Heart right ventricle (tissue), 16 donors: ENCODE results near the gene ZDHHC1. TPM values are rescaled to one million over a fixed set of nuclear protein-coding genes. Genes with fewer than 3 reads are reported as not detected.

Experiments used
- ATAC-seq, 8 donors: fragments of 200-7000 bp; cut with Tn5 transposase; one replicate each; pipeline ENCODE4 v1.9.1; 2020; ENCODE audit warnings: mild to moderate bottlenecking in 8 of 8, moderate library complexity in 8 of 8, moderate number of reproducible peaks in 1 of 8
- DNase-seq, 2 donors: peaks; one replicate each; pipeline ENCODE4 v3.0.0-alpha.2; 2020
- H3K27ac ChIP-seq, 10 donors: fragments of 200-600 bp; sonication (generic) in 2 of 10; one replicate each; pipeline versions ENCODE4 v1.5.0 to v1.8.0; 2020 to 2022; ENCODE audit warnings: mild to moderate bottlenecking in 3 of 10
- H3K27me3 ChIP-seq, 7 donors: fragments of 200-600 bp; one replicate each; pipeline ENCODE4 v1.8.0; 2021 to 2022; ENCODE audit warnings: mild to moderate bottlenecking in 2 of 7
- H3K36me3 ChIP-seq, 9 donors: fragments of 200-600 bp; sonication (generic) in 1 of 9; one replicate each; pipeline versions ENCODE4 v1.5.0 to v1.8.0; 2020 to 2022; ENCODE audit warnings: mild to moderate bottlenecking in 2 of 9
- H3K4me1 ChIP-seq, 9 donors: fragments of 200-600 bp; sonication (generic) in 1 of 9; one replicate each; pipeline versions ENCODE4 v1.5.0 to v1.8.0; 2020 to 2022; ENCODE audit warnings: mild to moderate bottlenecking in 4 of 9
- H3K4me3 ChIP-seq, 10 donors: fragments of 200-600 bp; sonication (generic) in 2 of 10; one replicate each; pipeline versions ENCODE4 v1.5.0 to v1.8.0; 2020 to 2022; ENCODE audit warnings: mild to moderate bottlenecking in 7 of 10, moderate library complexity in 2 of 10
- H3K9me3 ChIP-seq, 11 donors: fragments of 200-600 bp in 10 of 11; sonication (generic) in 2 of 11; one replicate each; pipeline versions ENCODE4 v1.5.0 to v1.8.0; 2013 to 2022; ENCODE audit warnings: mild to moderate bottlenecking in 2 of 11, control low read depth in 1 of 11, moderate library complexity in 1 of 11
- CTCF ChIP-seq, 9 donors: fragments of 200-600 bp; sonication (generic) in 2 of 9; IDR thresholded peaks; one replicate each; pipeline versions ENCODE4 v1.5.0 to v1.8.0; 2021 to 2022; ENCODE audit warnings: antibody characterized with exemption in 9 of 9, mild to moderate bottlenecking in 5 of 9, moderate library complexity in 1 of 9
- WGBS, 2 donors: extraction: QIAGEN DNeasy Blood & Tissue Kit; methylation state at CpG; one replicate each; pipeline ENCODE4 v1.1.7; 2013; ENCODE audit warnings: inconsistent platforms in 1 of 2; 5-methylcytosine and 5-hydroxymethylcytosine counted together
- intact Hi-C, 10 donors: fragments of 100-400 bp; cut with DNase I; formaldehyde crosslinking; loops; one replicate each; pipeline versions ENCODE4 v1.11.1 to v1.14.2; 2022
- polyA plus RNA-seq, 2 donors: library from polyadenylated mRNA; stranded (reverse); fragments of 200-250 nt; gene quantifications; one replicate each; pipeline ENCODE4 v1.2.3, GENCODE V29; 2013
- total RNA-seq, 10 donors: library from RNA; stranded (reverse); fragmentation: NEBNext Ultra II Directional in 3 of 10; extraction: Animal tissue kit (Norgen Biotek cat#: 25700) in 3 of 10; gene quantifications; one replicate each; pipeline versions ENCODE4 v1.2.1 to v1.2.4, GENCODE V29; 2021 to 2023
- donor health status: Arrhythmogenic right ventricular cardiomyopathy.
- donor health status: ischemic (EF 13 %, LVEDD 7.1; RV severe dilation, severe dysfunction).
- donor health status: healthy with polysubstance abuse.
- donor health status: DM: no; HTN: yes; CAD: no.
- donor health status: DM: no; HTN: no; CAD: no.
- donor health status: ischemic (EF 25% LVEDD 6.9; RV normal size, moderate dysfunction).
- donor health status: ischemic (EF 25% LVEDD 5.7; RV mildly dilated, moderate dysfunction).
- donor health status: healthy.
- donor health status: DM: yes; HTN: yes; CAD: no.
- donor health status: Ischemic cardiomyopathy.
- donor health status: ischemic (EF 35%, LVEDD 5.7; RV mildly dilated, moderate dysfunction).
- donor health status: nonischemic (EF 11% LVEDD 7.7; RV severe dilation, severe dysfunction).
- donor health status: DM: yes; HTN: yes; CAD: no.
- donor health status: PGD.
- donor health status: ischemic (EF 29% LVEDD 5.4; RV normal size, mild dysfunction).
- donor health status: nonischemic (EF 23%, LVEDD 6.1; RV moderate dilation, normal function).

The ZDHHC1 gene
- total and polyA plus RNA-seq, 12 donors: 3.2 to 6.3 (median 4.1) TPM

- TF ChIP-seq CTCF (IDR thresholded peaks at IDR 0.05): no peak
- Histone ChIP-seq H3K36me3 (no peaks in the 10 kb centered on the region), H3K4me3 (peak overlapping the region in 9 of 10 donors; percentile 33 to 62 (median 48)), H3K4me1 (peaks cover 27 to 83% (median 54%) of the 10 kb centered on the region in 9 donors), H3K9me3 (no peaks in the 10 kb centered on the region), H3K27me3 (peaks cover 0 to 51% (median 9%) of the 10 kb centered on the region in 7 donors), H3K27ac (peak overlapping the region; percentile 5 to 88 (median 72))
- no peak for ATAC-seq
- intact Hi-C loops: loop anchor here in 5 of 10 donors (5.0 to 10.0 kb wide), 5 partner anchors 110 to 132 kb away; partner anchors contain the start of gene PLEKHG4 (in 2 of the 5)
- DNase-seq: peak in 1 of 2 donors; percentile 35
- WGBS, 2 donors: 27 to 35% methylated on average over 88 of the region's 88 CpGs
Observed at GRCh38 chr16:67394155-67395104, 21.8 kb downstream of the ZDHHC1 start.

- Histone ChIP-seq H3K36me3 (no peaks in the 10 kb centered on the region), H3K9me3 (no peaks in the 10 kb centered on the region), H3K27me3 (peaks cover 0 to 45% (median 9%) of the 10 kb centered on the region in 7 donors), H3K4me3 (peak overlapping the region; percentile 10 to 62 (median 48)), H3K27ac (peak overlapping the region; percentile 5 to 88 (median 72)), H3K4me1 (peaks cover 27 to 80% (median 48%) of the 10 kb centered on the region in 9 donors)
- ATAC-seq (peak in 1 of 8 donors; percentile 1), DNase-seq (no peak)
- 9 to 11% methylated on average over 20 of the region's 20 CpGs for WGBS, 2 donors
- intact Hi-C loops: loop anchor here in 4 of 10 donors (5.0 to 10.0 kb wide), 4 partner anchors 109 to 129 kb away; partner anchors contain the start of gene PLEKHG4 (in 2 of the 4)
- TF ChIP-seq CTCF (IDR thresholded peaks at IDR 0.05): no peak
Observed at GRCh38 chr16:67393788-67394154, 22.5 kb downstream of the ZDHHC1 start.

GRCh38 chr16:67393111-67393787 lies 23.0 kb downstream of the ZDHHC1 start, which contains the start of gene TPPP3:
Gene TPPP3 (minus strand): TSS chr16:67393498. CDS start chr16:67391111, 2,387 bp downstream.
- DNase-seq (peak; percentile 95), ATAC-seq (peak; percentile 80 to 89 (median 82))
- Histone ChIP-seq H3K27me3 (peaks cover 0 to 45% (median 9%) of the 10 kb centered on the region in 7 donors), H3K4me1 (peaks cover 27 to 80% (median 47%) of the 10 kb centered on the region in 9 donors), H3K4me3 (peak within 1 kb of the TSS; percentile 21 to 62 (median 48)), H3K36me3 (no peaks in the 10 kb centered on the region), H3K27ac (peak within 1 kb of the TSS; percentile 5 to 88 (median 72)), H3K9me3 (no peaks in the 10 kb centered on the region)
- intact Hi-C loops: loop anchor here in 4 of 10 donors (5.0 to 10.0 kb wide), 4 partner anchors 108 to 128 kb away; partner anchors contain the start of gene PLEKHG4 (in 2 of the 4)
- peak; percentile 53 to 88 (median 74) for TF ChIP-seq CTCF (IDR thresholded peaks at IDR 0.05)
- WGBS, 2 donors: 1 to 3% methylated on average over 47 to 56 of the region's 56 CpGs
